GM12878 (cell line): ENCODE data around the gene OR4D6. TPM values are rescaled to one million over a fixed set of nuclear protein-coding genes. Genes with fewer than 3 reads are reported as not detected.

Experiments used
- ATAC-seq: fragments of 200-7000 bp; cut with Tn5 transposase; 3 replicates; pipeline ENCODE4 v1.9.1; 2020; ENCODE audit warnings: mild to moderate bottlenecking, moderate library complexity
- BruUV-seq: library from RNA; stranded (reverse); fragments of 400-500 nt; replicated peaks from 2 replicates; lab custom pipeline; 2021; lab: Mats Ljungman, UMichigan
- CTCF ChIA-PET: fragments of 300-600 bp; sonication (Branson Sonifier 250); formaldehyde crosslinking; extraction: SDS; loops from one replicate; lab custom pipeline; 2021; ENCODE audit warnings: inconsistent platforms; lab: Yijun Ruan, JAX
- POLR2A ChIA-PET: fragments of 350-600 bp; formaldehyde crosslinking; extraction: SDS; loops from one replicate; lab custom pipeline; 2021; ENCODE audit warnings: inconsistent platforms; lab: Charles Lee
- RAD21 ChIA-PET: fragments of 300-600 bp; sonication (Branson Sonifier 250); formaldehyde crosslinking; loops from one replicate; lab custom pipeline; 2023; ENCODE audit warnings: antibody characterized with exemption; ENCODE audit not compliant: unreplicated experiment; lab: Charles Lee
- SMC1A ChIA-PET: fragments of 300-600 bp; sonication (Branson Sonifier 250); formaldehyde crosslinking; loops from one replicate; lab custom pipeline; 2023; ENCODE audit not compliant: unreplicated experiment, uncharacterized antibody; lab: Charles Lee
- DNase-seq: peaks from one replicate; pipeline ENCODE4 v3.0.0-alpha.2; 2011; ENCODE audit warnings: low read depth, low spot score
- FAIRE-seq: peaks from 3 replicates; lab custom pipeline; 2011; peaks lifted over from hg19 to GRCh38; lab: Jason Lieb, UNC
- H2AFZ ChIP-seq: 2 replicates; pipeline ENCODE4 v1.6.0; 2011; ENCODE audit warnings: low read depth, low read length, control low read depth; ENCODE audit not compliant: control insufficient read depth
- H3K27ac ChIP-seq: 2 replicates; pipeline ENCODE4 v1.5.1; 2011; ENCODE audit warnings: control low read depth; ENCODE audit not compliant: control insufficient read depth, insufficient read depth
- H3K27me3 ChIP-seq, 2 experiments: replicated peaks in 1 of 2; 2 replicates each; pipeline versions ENCODE4 v1.6.0 to v1.6.1; 2011; ENCODE audit warnings: low read length in 1 of 2; ENCODE audit not compliant: control insufficient read depth in 2 of 2, insufficient read depth in 2 of 2
- H3K36me3 ChIP-seq, 2 experiments: 2 replicates each; pipeline ENCODE4 v1.5.1; 2011; ENCODE audit warnings: low read length in 1 of 2; ENCODE audit not compliant: control insufficient read depth in 2 of 2, insufficient read depth in 2 of 2
- H3K4me1 ChIP-seq: 2 replicates; pipeline ENCODE4 v1.6.1; 2011; ENCODE audit warnings: mild to moderate bottlenecking, low read length, moderate library complexity, mixed read lengths; ENCODE audit not compliant: control insufficient read depth, insufficient read depth
- H3K4me2 ChIP-seq: 2 replicates; pipeline ENCODE4 v1.6.0; 2011; ENCODE audit warnings: control low read depth; ENCODE audit not compliant: control insufficient read depth, insufficient read depth
- H3K4me3 ChIP-seq: fragments of 200-600 bp; sonication (generic); 2 replicates; pipeline ENCODE4 v1.5.1; 2016
- H3K79me2 ChIP-seq: 2 replicates; pipeline ENCODE4 v1.6.0; 2011; ENCODE audit warnings: low read length; ENCODE audit not compliant: control insufficient read depth, insufficient read depth
- H3K9ac ChIP-seq: 2 replicates; pipeline ENCODE4 v1.8.0; 2011; ENCODE audit warnings: low read length, control low read depth, mixed read lengths; ENCODE audit not compliant: control insufficient read depth, insufficient read depth
- H3K9me3 ChIP-seq: replicated peaks from 3 replicates; pipeline ENCODE4 v1.5.1; 2011; ENCODE audit warnings: mild to moderate bottlenecking, low read length; ENCODE audit not compliant: control insufficient read depth, insufficient read depth
- H4K20me1 ChIP-seq: 2 replicates; pipeline ENCODE4 v1.6.0; 2011; ENCODE audit not compliant: control insufficient read depth, insufficient read depth
- ATF2 ChIP-seq: IDR thresholded peaks from 2 replicates; pipeline ENCODE4 v1.6.1; 2012; ENCODE audit warnings: low read length, inconsistent platforms
- CEBPZ ChIP-seq: fragments of 150-350 bp; IDR thresholded peaks from 2 replicates; pipeline ENCODE4 v1.6.1; 2016; ENCODE audit warnings: low read depth, low read length
- CREM ChIP-seq: IDR thresholded peaks from 2 replicates; pipeline ENCODE4 v1.6.1; 2014; ENCODE audit warnings: antibody characterized with exemption, low read depth
- E4F1 ChIP-seq: fragments of 450-650 bp; IDR thresholded peaks from 2 replicates; pipeline ENCODE4 v1.6.1; 2018; ENCODE audit warnings: borderline replicate concordance, mild to moderate bottlenecking; ENCODE audit not compliant: partially characterized antibody
- EED ChIP-seq: sonication (generic); IDR thresholded peaks from 2 replicates; pipeline ENCODE4 v1.6.1; 2016; ENCODE audit warnings: antibody characterized with exemption, low read depth
- IRF4 ChIP-seq: IDR thresholded peaks from 2 replicates; pipeline ENCODE4 v1.6.1; 2011; ENCODE audit warnings: low read depth, low read length
- JUNB ChIP-seq: IDR thresholded peaks from 2 replicates; pipeline ENCODE4 v1.6.1; 2016; ENCODE audit warnings: antibody characterized with exemption, mild to moderate bottlenecking
- KAT2A ChIP-seq: conservative IDR thresholded peaks from 2 replicates; pipeline ENCODE4 v1.6.1; 2011; ENCODE audit warnings: low read depth, low read length; ENCODE audit not compliant: control insufficient read depth
- MEF2A ChIP-seq: IDR thresholded peaks from 2 replicates; pipeline ENCODE4 v1.6.1; 2011; ENCODE audit warnings: low read depth, mild to moderate bottlenecking, low read length, moderate library complexity; ENCODE audit not compliant: insufficient read depth
- MLLT1 ChIP-seq: fragments of 450-650 bp; IDR thresholded peaks from 2 replicates; pipeline ENCODE4 v1.6.1; 2016; ENCODE audit warnings: mild to moderate bottlenecking
- NFIC ChIP-seq: IDR thresholded peaks from 2 replicates; pipeline ENCODE4 v1.6.1; 2012; ENCODE audit warnings: low read depth, mild to moderate bottlenecking, inconsistent platforms, low read length, moderate library complexity
- PAX5 ChIP-seq: IDR thresholded peaks from 2 replicates; pipeline ENCODE4 v1.6.1; 2011; ENCODE audit warnings: low read depth, low read length, borderline replicate concordance
- PML ChIP-seq: IDR thresholded peaks from 2 replicates; pipeline ENCODE4 v1.6.1; 2012; ENCODE audit warnings: low read length, inconsistent platforms
- TAF1 ChIP-seq: IDR thresholded peaks from 2 replicates; pipeline ENCODE4 v1.6.1; 2011; ENCODE audit warnings: mild to moderate bottlenecking, low read depth, low read length, borderline replicate concordance
- WGBS: methylation state at CpG from one replicate; pipeline ENCODE4 v1.1.6; 2016; ENCODE audit warnings: low lambda C conversion rate; ENCODE audit not compliant: insufficient replicate concordance, insufficient coverage; ENCODE audit errors: missing lambda C conversion rate; 5-methylcytosine and 5-hydroxymethylcytosine counted together
- in situ Hi-C: fragments of 300-500 bp; cut with MboI; formaldehyde crosslinking; loops from 9 replicates; pipeline ENCODE4 v1.14.3; 2018; ENCODE audit warnings: mixed read lengths
- intact Hi-C: fragments of 100-400 bp; cut with micrococcal nuclease; formaldehyde crosslinking; loops from one replicate; pipeline ENCODE4 v1.14.2; 2022; ENCODE audit not compliant: unreplicated experiment
- polyA plus RNA-seq, 11 experiments: library from polyadenylated mRNA; depleted of rRNA in 4 of 11; unstranded in 6 of 11; stranded (reverse) in 5 of 11; fragments of >200 nt; fragmentation: Nextera tagmentation in 4 of 11; fragmentation: Illumina TruSeq in 1 of 11; extraction: Ambion mirVana in 4 of 11; extraction: Trizol in 1 of 11; gene quantifications; 1 replicate in 1 of 11; 2 replicates in 10 of 11; pipeline versions ENCODE4 v1.2.1 to v1.2.3, GENCODE V29; 2011 to 2016; ENCODE audit warnings: inconsistent platforms in 2 of 11, missing spikeins in 2 of 11, low read depth in 1 of 11
- total RNA-seq, 4 experiments: library from RNA; depleted of rRNA in 3 of 4; stranded (reverse); fragments of >200 nt in 3 of 4; fragmentation: Illumina TruSeq in 1 of 4; extraction: Trizol in 1 of 4; gene quantifications; 2 replicates each; pipeline versions ENCODE4 v1.2.1 to v1.2.3, GENCODE V29; 2013 to 2021

OR4D6 gene
- total and polyA plus RNA-seq, 10 of the 15 experiments (the other 5 are each of a cell fraction or from before 2014, with no cell fraction given), result not detected

GRCh38 chr11:59480359-59480758 is 23.6 kb downstream of the OR4D6 start (continued):
- TF ChIP-seq E4F1, result no peak
- TF ChIP-seq MLLT1, result no peak
- TF ChIP-seq PAX5, result no peak
- TF ChIP-seq, all 136 proteins: peak for 0

- peak; percentile 52 for FAIRE-seq
- no TSS peak for BruUV-seq
- intact Hi-C loops, result no loop called here
- TF ChIP-seq PML (no peak), KAT2A (no peak), EED (no peak), ATF2 (peak; percentile 70), JUNB (peak; percentile 81), MEF2A (peak; percentile 77; the same call in 1 of the 2 replicates), CREM (no peak), CEBPZ (no peak), NFIC (peak; percentile 70), IRF4 (0 out of 2 replicates have a peak, but pooled peaks have one; percentile 21), TAF1 (no peak)
Observed at GRCh38 chr11:59501931-59502330, 45.2 kb downstream of the OR4D6 start.

More at GRCh38 chr11:59501931-59502330, 45.2 kb downstream of the OR4D6 start:
- Histone ChIP-seq H2AFZ (no peak overlapping the region; the same call in 1 of the 2 replicates), H3K4me1 (peaks cover 13% of the 10 kb centered on the region), H3K27ac (peak overlapping the region; percentile 66), H3K9ac (no peak overlapping the region), H4K20me1 (no peaks in the 10 kb centered on the region), H3K36me3 (no peaks in the 10 kb centered on the region), H3K79me2 (no peaks in the 10 kb centered on the region), H3K9me3 (peaks cover 1% of the 10 kb centered on the region; the same call in 1 of the 3 replicates), H3K4me2 (peak overlapping the region; percentile 47), H3K4me3 (no peak overlapping the region), H3K27me3 (no peaks in the 10 kb centered on the region; a peak in 1 of 4 replicates)
- peak; percentile 60 for ATAC-seq
- DNase-seq, result no peak
- CTCF ChIA-PET, result no interaction called here
- in situ Hi-C loops, result no loop called here
- POLR2A ChIA-PET, result no interaction called here
- SMC1A ChIA-PET, result no interaction called here
- RAD21 ChIA-PET, result no interaction called here
- WGBS, result 0% methylated on average over 1 of the region's 1 CpG
